ENCODE measurements around the gene SLCO1C1. TPM values are rescaled to one million over a fixed set of nuclear protein-coding genes. Genes with fewer than 3 reads are reported as not detected.
A peak's percentile ranks its signal among the peaks of the same experiment; 100 is the strongest.

The SLCO1C1 gene
- total and polyA plus RNA-seq, 2 donors (not counting 3 experiments of a cell fraction or from before 2014, with no cell fraction given), result 0.07 to 0.66 TPM

DNA sequence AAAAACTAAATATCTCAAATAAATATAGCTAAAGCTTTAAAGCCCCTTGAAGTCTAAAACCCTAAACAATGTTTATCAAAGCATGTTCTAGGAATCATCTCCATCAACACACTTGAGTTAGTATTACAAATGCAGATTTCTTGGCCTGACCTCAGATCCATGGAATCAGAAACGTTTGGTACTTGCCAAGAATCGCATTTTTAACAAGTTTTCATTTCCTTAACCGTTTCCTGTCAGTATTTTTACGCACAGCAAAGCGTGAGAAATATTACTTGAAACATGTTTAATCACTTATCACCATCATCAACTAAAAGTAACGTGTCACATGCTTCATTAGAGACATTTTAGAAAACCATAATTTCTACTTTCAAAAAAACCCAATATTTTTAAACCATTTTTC is 9.7 kb downstream of the SLCO1C1 start:
- dilution Hi-C loops (cut with MboI; ENCODE audit: extremely low pct_ligation_motif_present, low sequenced_read_pairs) (no loop called here), intact Hi-C loops (cut with micrococcal nuclease) (no loop called here)
- Histone ChIP-seq H3K27me3 (ENCODE audit: control insufficient read depth in 2 of 2, insufficient read depth in 2 of 2, low read length in 2 of 2) (no peaks in the 10 kb centered on the region), H3K4me3 (replicated peaks in 1 of 3; ENCODE audit: insufficient read depth in 1 of 3, low read depth in 1 of 3, low read length in 3 of 3) (no peak overlapping the region), H3K9me1 (replicated peaks; ENCODE audit: control insufficient read depth, extremely low read depth, insufficient read depth, low read length) (no peaks in the 10 kb centered on the region), H3K79me2 (ENCODE audit: control insufficient read depth, insufficient read depth, low read length) (no peaks in the 10 kb centered on the region), H2AFZ (ENCODE audit: low read depth, low read length) (no peak overlapping the region), H3K36me3 (ENCODE audit: control insufficient read depth in 2 of 2, extremely low read depth in 1 of 2, insufficient read depth in 2 of 2, low read length in 2 of 2) (no peaks in the 10 kb centered on the region), H4K20me1 (replicated peaks; ENCODE audit: control insufficient read depth, extremely low read depth, insufficient read depth, low read length) (no peaks in the 10 kb centered on the region), H3K4me1 (ENCODE audit: control insufficient read depth, extremely low read depth, insufficient read depth, low read length) (peaks cover 6% of the 10 kb centered on the region), H3K9ac (replicated peaks; ENCODE audit: extremely low read depth, insufficient read depth, low read length) (no peak overlapping the region), H3K4me2 (ENCODE audit: insufficient read depth, low read length) (no peak overlapping the region), H3K9me3 (replicated peaks; ENCODE audit: control insufficient read depth, insufficient read depth, low read length) (no peaks in the 10 kb centered on the region), H3K27ac (ENCODE audit: insufficient read depth, low read depth, low read length) (no peak overlapping the region)
- TF ChIP-seq GATA2 (IDR thresholded peaks at IDR 0.05; ENCODE audit: insufficient read depth, insufficient read length, low read depth, low read length) (no peak), FOS (IDR thresholded peaks at IDR 0.05; ENCODE audit: borderline replicate concordance, insufficient read depth, low read length) (no peak), POLR2AphosphoS5 (IDR thresholded peaks at IDR 0.05; ENCODE audit: insufficient read depth, low read depth, low read length) (no peak), MYC (IDR thresholded peaks at IDR 0.05; ENCODE audit: low read depth, low read length) (no peak), JUN (IDR thresholded peaks at IDR 0.05; ENCODE audit: borderline replicate concordance, insufficient read depth, insufficient read length, low read depth) (no peak), EZH2 (IDR thresholded peaks at IDR 0.05; ENCODE audit: borderline replicate concordance, low read depth, low read length, severe bottlenecking) (no peak), POLR2A (IDR thresholded peaks at IDR 0.05; ENCODE audit: low read depth, low read length) (no peak)
- TF ChIP-seq, protein P1, sequence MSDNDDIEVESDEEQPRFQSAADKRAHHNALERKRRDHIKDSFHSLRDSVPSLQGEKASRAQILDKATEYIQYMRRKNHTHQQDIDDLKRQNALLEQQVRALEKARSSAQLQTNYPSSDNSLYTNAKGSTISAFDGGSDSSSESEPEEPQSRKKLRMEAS (IDR thresholded peaks at IDR 0.05; ENCODE audit: insufficient read depth, insufficient read length), result no peak
- TF ChIP-seq, protein P2, sequence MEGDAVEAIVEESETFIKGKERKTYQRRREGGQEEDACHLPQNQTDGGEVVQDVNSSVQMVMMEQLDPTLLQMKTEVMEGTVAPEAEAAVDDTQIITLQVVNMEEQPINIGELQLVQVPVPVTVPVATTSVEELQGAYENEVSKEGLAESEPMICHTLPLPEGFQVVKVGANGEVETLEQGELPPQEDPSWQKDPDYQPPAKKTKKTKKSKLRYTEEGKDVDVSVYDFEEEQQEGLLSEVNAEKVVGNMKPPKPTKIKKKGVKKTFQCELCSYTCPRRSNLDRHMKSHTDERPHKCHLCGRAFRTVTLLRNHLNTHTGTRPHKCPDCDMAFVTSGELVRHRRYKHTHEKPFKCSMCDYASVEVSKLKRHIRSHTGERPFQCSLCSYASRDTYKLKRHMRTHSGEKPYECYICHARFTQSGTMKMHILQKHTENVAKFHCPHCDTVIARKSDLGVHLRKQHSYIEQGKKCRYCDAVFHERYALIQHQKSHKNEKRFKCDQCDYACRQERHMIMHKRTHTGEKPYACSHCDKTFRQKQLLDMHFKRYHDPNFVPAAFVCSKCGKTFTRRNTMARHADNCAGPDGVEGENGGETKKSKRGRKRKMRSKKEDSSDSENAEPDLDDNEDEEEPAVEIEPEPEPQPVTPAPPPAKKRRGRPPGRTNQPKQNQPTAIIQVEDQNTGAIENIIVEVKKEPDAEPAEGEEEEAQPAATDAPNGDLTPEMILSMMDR (IDR thresholded peaks at IDR 0.05; ENCODE audit: extremely low read depth in 1 of 2, insufficient read depth in 1 of 2, low read depth in 1 of 2, low read length in 2 of 2), result no peak
- DNase-seq (ENCODE audit: low read depth, low spot score) (peak; percentile 53), FAIRE-seq (peak; percentile 54)
- POLR2A ChIA-PET, result no interaction called here
- no TSS peak for BruUV-seq (replicated peaks)
- CTCF ChIA-PET, result interaction anchor here (0.5 to 6.5 kb wide), 2 partner anchors 12 to 993 kb away, joined by 3 to 27 read pairs; no protein-coding TSS in a partner anchor

Measured in endothelial cell of umbilical vein (primary cell).